H1 (cell line): ENCODE results near the gene CCDC136. TPM values are rescaled to one million over a fixed set of nuclear protein-coding genes. Genes with fewer than 3 reads are reported as not detected.

Source experiments
- ATF2 ChIP-seq: IDR thresholded peaks from 2 replicates; pipeline ENCODE4 v1.6.1; 2012; ENCODE audit warnings: low read length, inconsistent platforms
- polyA plus RNA-seq, 7 experiments: library from polyadenylated mRNA; depleted of rRNA in 3 of 7; stranded (reverse) in 5 of 7; unstranded in 2 of 7; fragments of >200 nt in 5 of 7; fragments of 200-250 nt in 2 of 7; gene quantifications; 1 replicate in 5 of 7; 2 replicates in 1 of 7; 4 replicates in 1 of 7; pipeline versions ENCODE4 v1.2.1 to v1.2.3, GENCODE V29; 2011 to 2013; ENCODE audit warnings: missing spikeins in 2 of 7, mixed read lengths in 2 of 7
- total RNA-seq: library from RNA; stranded (reverse); fragmentation: NEBNext Ultra II Directional; extraction: Animal tissue kit (Norgen Biotek cat#: 25700); gene quantifications from 2 replicates; pipeline ENCODE4 v1.2.1, GENCODE V29; 2021

Gene CCDC136
- total and polyA plus RNA-seq, 2 of the 8 experiments (the other 6 are each of a cell fraction or from before 2014, with no cell fraction given), result 35.6 to 47.7 TPM

DNA sequence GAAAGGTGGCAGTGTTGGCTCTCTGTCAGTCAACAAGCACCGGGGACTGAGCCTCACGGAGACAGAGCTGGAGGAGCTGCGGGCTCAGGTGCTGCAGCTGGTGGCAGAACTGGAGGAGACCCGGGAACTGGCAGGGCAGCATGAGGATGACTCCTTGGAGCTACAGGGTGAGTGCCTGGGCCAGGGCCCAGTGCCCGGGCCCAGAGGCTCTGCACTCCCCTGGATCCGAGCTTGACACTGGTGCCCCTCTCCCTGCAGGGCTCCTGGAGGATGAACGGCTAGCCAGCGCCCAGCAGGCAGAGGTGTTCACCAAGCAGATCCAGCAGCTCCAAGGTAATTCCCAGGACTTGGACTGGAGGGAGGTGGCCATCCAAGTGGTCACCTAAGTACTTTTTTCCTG is 2.7 kb downstream of the CCDC136 start (continued):
- no peak for TF ChIP-seq ATF2
- TF ChIP-seq, all 59 proteins: peak for 0
